ENCODE measurements around the gene PANX2.

PANX2 gene

DNA sequence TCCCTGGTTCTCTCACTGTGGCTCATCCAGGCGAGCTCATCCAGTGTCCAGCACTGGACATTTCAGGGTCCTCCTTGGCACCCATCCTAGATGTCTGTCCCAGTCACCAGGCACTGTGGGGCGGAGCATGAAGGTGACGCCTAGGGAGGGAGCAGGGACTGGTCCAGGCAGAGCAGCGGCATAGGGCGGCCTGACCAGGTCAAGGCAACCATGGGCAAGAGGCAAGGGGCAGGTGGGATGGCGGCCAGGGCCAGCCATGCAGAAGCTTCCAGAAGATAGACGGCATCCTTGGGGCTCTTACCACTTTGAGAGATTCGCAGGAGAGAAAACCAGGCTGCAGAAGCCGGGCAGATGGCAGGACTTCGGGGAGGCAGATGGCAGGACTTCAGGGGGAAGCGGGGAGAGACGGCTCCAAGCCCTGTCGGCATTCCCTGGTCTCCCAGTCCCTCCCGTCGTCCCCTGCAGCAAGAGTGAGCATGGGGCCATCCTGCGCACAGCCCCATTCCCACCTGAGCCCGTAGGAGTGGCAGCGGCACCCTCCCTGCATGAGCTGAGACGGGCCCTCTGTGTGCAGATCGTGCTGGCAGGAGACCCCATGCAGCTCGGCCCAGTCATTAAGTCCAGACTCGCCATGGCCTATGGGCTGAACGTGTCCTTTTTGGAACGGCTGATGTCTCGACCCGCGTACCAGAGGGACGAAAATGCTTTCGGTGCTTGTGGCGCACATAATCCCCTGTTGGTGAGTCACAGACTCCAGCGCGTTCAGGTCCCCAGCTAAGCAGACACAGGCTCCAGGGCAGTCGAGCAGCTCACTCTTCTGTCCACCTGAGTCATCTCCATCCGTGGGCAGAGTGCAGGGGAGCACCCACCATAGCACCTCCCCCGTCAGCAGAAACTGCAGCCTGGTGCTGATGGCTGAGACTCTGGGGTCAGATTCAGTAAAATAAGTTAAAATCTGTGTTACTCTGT is 20.1 kb upstream of the PANX2 start:
- no peak for ATAC-seq (ENCODE audit: low read depth)
- Histone ChIP-seq H3K27me3 (ENCODE audit: insufficient read depth, poor library complexity, severe bottlenecking) (no peaks in the 10 kb centered on the region), H3K27ac (ENCODE audit: poor library complexity, severe bottlenecking) (no peak overlapping the region), H3K36me3 (ENCODE audit: low read depth) (no peaks in the 10 kb centered on the region), H3K4me3 (ENCODE audit: severe bottlenecking) (no peak overlapping the region), H3K4me1 (ENCODE audit: insufficient read depth, poor library complexity, severe bottlenecking) (no peaks in the 10 kb centered on the region), H3K9me3 (ENCODE audit: severe bottlenecking) (no peaks in the 10 kb centered on the region)
- DNase-seq (ENCODE audit: low spot score): no peak
- TF ChIP-seq, protein P1, sequence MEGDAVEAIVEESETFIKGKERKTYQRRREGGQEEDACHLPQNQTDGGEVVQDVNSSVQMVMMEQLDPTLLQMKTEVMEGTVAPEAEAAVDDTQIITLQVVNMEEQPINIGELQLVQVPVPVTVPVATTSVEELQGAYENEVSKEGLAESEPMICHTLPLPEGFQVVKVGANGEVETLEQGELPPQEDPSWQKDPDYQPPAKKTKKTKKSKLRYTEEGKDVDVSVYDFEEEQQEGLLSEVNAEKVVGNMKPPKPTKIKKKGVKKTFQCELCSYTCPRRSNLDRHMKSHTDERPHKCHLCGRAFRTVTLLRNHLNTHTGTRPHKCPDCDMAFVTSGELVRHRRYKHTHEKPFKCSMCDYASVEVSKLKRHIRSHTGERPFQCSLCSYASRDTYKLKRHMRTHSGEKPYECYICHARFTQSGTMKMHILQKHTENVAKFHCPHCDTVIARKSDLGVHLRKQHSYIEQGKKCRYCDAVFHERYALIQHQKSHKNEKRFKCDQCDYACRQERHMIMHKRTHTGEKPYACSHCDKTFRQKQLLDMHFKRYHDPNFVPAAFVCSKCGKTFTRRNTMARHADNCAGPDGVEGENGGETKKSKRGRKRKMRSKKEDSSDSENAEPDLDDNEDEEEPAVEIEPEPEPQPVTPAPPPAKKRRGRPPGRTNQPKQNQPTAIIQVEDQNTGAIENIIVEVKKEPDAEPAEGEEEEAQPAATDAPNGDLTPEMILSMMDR (IDR thresholded peaks at IDR 0.05; ENCODE audit: poor library complexity, severe bottlenecking): no peak

DNA sequence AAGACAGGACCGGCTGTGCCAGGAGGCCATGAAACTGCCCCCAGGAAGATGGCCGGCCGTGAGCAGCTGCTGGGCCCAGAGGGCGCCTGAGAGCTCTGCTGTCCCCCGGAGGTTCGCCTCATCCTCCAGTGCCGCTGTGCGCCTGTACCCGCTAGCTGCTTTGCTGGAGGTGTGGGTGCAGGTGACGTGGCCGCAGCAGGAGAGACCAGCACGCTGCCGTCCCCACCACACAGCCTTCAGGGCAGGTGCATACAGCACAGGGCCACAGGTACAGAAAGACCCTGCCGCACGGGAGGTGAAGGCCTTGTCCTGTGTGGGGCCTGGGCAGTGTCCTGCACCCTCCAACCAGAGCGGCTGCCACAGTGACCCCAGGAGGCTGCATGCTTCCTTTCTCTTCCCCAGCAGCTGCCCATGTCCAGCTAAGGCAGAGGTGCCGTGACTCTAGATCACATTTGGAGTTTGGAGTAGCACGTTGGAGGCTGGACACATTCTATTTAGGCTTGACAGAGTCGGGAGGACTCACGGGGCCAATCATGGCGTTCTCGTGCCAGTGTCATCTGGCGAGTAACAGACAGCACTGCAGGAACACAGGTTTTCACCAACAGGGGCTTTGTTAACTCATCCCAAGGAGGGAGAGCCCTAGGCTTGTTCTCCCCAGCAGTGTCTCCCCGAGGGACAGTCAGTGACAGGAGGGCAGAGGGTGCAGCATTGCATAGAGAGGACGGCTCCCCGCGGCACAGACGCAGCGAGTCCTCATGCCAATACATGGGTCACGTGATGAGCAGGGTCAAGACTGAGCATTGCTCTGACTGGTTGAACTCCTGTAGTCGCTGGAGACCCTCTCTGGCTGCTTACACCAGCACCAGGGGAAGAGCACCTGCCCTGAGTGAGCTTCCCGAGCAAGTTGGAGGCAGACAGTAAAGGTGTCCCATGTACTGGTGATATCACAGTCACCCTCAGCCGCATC is 18.7 kb upstream of the PANX2 start:
- Histone ChIP-seq H3K4me1 (ENCODE audit: insufficient read depth, poor library complexity, severe bottlenecking) (no peaks in the 10 kb centered on the region), H3K27ac (ENCODE audit: poor library complexity, severe bottlenecking) (no peak overlapping the region), H3K27me3 (ENCODE audit: insufficient read depth, poor library complexity, severe bottlenecking) (no peaks in the 10 kb centered on the region), H3K4me3 (ENCODE audit: severe bottlenecking) (no peak overlapping the region), H3K9me3 (ENCODE audit: severe bottlenecking) (no peaks in the 10 kb centered on the region), H3K36me3 (ENCODE audit: low read depth) (no peaks in the 10 kb centered on the region)
- DNase-seq (ENCODE audit: low spot score) (no peak), ATAC-seq (ENCODE audit: low read depth) (no peak)
- TF ChIP-seq, protein P1 (IDR thresholded peaks at IDR 0.05; ENCODE audit: poor library complexity, severe bottlenecking): no peak

DNA sequence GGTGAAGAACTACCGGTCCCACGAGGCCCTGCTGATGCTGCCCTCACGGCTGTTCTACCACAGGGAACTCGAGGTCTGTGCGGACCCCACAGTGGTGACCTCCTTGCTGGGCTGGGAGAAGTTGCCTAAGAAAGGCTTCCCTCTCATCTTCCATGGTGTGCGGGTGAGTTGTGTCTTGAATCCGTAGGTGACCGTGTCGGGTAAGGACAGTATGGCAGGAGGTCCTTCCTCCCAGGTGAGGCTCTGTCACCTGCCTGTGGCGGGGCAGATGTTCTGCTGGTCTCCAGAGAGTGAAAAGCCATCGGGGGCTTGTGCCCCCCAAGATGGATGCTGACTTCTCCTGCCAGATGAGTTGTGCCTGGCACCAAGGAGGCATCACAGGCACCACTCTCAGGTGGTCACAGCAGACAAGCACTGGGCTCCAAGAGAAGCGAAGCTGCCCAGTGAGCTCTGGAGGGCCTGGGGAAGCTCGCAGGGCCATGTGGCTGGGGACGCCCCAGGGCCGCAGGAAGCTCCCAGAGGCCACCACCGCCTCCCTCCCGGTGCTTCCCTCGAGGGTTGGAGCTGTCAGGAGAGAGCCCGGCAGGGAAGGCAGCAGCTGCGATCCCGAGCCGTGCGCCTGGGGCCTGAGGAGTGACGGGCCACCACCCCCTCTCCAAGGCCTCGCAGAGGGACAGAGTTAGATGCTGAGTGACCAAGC is 17.3 kb upstream of the PANX2 start:
- Histone ChIP-seq H3K36me3 (ENCODE audit: low read depth) (no peaks in the 10 kb centered on the region), H3K4me3 (ENCODE audit: severe bottlenecking) (no peak overlapping the region), H3K27ac (ENCODE audit: poor library complexity, severe bottlenecking) (no peak overlapping the region), H3K9me3 (ENCODE audit: severe bottlenecking) (no peaks in the 10 kb centered on the region), H3K27me3 (ENCODE audit: insufficient read depth, poor library complexity, severe bottlenecking) (no peaks in the 10 kb centered on the region), H3K4me1 (ENCODE audit: insufficient read depth, poor library complexity, severe bottlenecking) (peaks cover 1% of the 10 kb centered on the region)
- ATAC-seq (ENCODE audit: low read depth): no peak
- TF ChIP-seq, protein P1 (IDR thresholded peaks at IDR 0.05; ENCODE audit: poor library complexity, severe bottlenecking): no peak
- DNase-seq (ENCODE audit: low spot score): peak; percentile 58

DNA sequence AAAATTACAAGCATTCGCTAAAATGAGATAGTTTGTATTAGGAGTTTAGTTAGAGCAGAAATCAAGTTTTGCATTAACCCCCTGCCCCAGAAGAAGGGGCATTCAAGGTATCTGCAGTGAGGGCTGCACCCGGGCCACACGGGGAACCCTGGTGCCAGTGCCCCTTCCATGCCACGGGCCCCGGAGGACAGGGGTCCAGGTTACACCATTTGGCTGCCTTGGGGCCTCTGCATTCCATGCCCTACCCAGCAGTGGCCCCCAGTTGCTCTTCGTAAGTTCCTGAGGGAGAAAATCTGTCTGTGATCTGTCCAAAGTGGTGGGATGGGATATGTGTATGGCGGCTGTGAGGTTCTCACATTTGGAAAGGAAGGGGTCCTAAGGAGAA is 16.8 kb upstream of the PANX2 start:
- H3K4me3 ChIP-seq (ENCODE audit: severe bottlenecking): no peak overlapping the region
- no peaks in the 10 kb centered on the region for H3K9me3 ChIP-seq (ENCODE audit: severe bottlenecking)
- TF ChIP-seq, protein P1 (IDR thresholded peaks at IDR 0.05; ENCODE audit: poor library complexity, severe bottlenecking): no peak
- peaks cover 7% of the 10 kb centered on the region for H3K4me1 ChIP-seq (ENCODE audit: insufficient read depth, poor library complexity, severe bottlenecking)
- H3K27me3 ChIP-seq (ENCODE audit: insufficient read depth, poor library complexity, severe bottlenecking): no peaks in the 10 kb centered on the region
- ATAC-seq (ENCODE audit: low read depth): no peak
- no peak for DNase-seq (ENCODE audit: low spot score)
- H3K36me3 ChIP-seq (ENCODE audit: low read depth): no peaks in the 10 kb centered on the region
- H3K27ac ChIP-seq (ENCODE audit: poor library complexity, severe bottlenecking): no peak overlapping the region

Data from RWPE2 (cell line).